HAP-1 (cell line): Measurements from ENCODE around the gene PDE6A.

Source experiments
- DNase-seq, 2 experiments: peaks; one replicate each; pipeline ENCODE4 v3.0.0-alpha.2; 2016 to 2020; ENCODE audit warnings: low spot score in 2 of 2
- H3K27me3 ChIP-seq: fragments of 250-450 bp; sonication (Bioruptor Pico); 2 replicates; pipeline ENCODE4 v1.5.1; 2020; ENCODE audit warnings: low read depth, mild to moderate bottlenecking, moderate library complexity
- H3K36me3 ChIP-seq: fragments of 250-450 bp; sonication (Bioruptor Pico); replicated peaks from 2 replicates; pipeline ENCODE4 v1.5.1; 2020; ENCODE audit warnings: mild to moderate bottlenecking
- H3K4me1 ChIP-seq: fragments of 250-450 bp; sonication (Bioruptor Pico); 2 replicates; pipeline ENCODE4 v1.5.1; 2020; ENCODE audit warnings: mild to moderate bottlenecking
- H3K4me3 ChIP-seq: fragments of 250-450 bp; sonication (Bioruptor Pico); 2 replicates; pipeline ENCODE4 v1.5.1; 2020; ENCODE audit warnings: mild to moderate bottlenecking, moderate library complexity
- H3K9me3 ChIP-seq: fragments of 250-450 bp; sonication (Bioruptor Pico); 2 replicates; pipeline ENCODE4 v1.5.1; 2020; ENCODE audit warnings: mild to moderate bottlenecking, moderate library complexity
- in situ Hi-C: fragments of 300-500 bp; cut with MboI; formaldehyde crosslinking; loops from 3 replicates; pipeline ENCODE4 v1.14.3; 2020; ENCODE audit warnings: low sequenced_read_pairs, inconsistent platforms, mixed read lengths

The PDE6A gene

GRCh38 chr5:149904977-149905376, 39.6 kb downstream of the PDE6A start:
- H3K9me3 ChIP-seq = no peaks in the 10 kb centered on the region
- in situ Hi-C loops = no loop called here
- H3K4me1 ChIP-seq = no peaks in the 10 kb centered on the region
- H3K4me3 ChIP-seq = no peak overlapping the region
- H3K27me3 ChIP-seq = peaks cover 6% of the 10 kb centered on the region
- H3K36me3 ChIP-seq = no peaks in the 10 kb centered on the region
- DNase-seq = no peak

- H3K4me1 ChIP-seq = no peaks in the 10 kb centered on the region
- in situ Hi-C loops = no loop called here
- H3K27me3 ChIP-seq = peaks cover 5% of the 10 kb centered on the region
- no peaks in the 10 kb centered on the region for H3K9me3 ChIP-seq
- DNase-seq = no peak
- H3K4me3 ChIP-seq = no peak overlapping the region
- H3K36me3 ChIP-seq = no peaks in the 10 kb centered on the region
These were observed 40.2 kb downstream of the PDE6A start for GRCh38 chr5:149904293-149904886.

GRCh38 chr5:149903404-149903803, 41.2 kb downstream of the PDE6A start:
- no peaks in the 10 kb centered on the region for H3K36me3 ChIP-seq
- no peaks in the 10 kb centered on the region for H3K9me3 ChIP-seq
- no peak for DNase-seq
- H3K4me3 ChIP-seq = no peak overlapping the region
- in situ Hi-C loops = no loop called here
- peaks cover 5% of the 10 kb centered on the region; the same call in 1 of the 2 replicates for H3K27me3 ChIP-seq
- no peaks in the 10 kb centered on the region for H3K4me1 ChIP-seq

- DNase-seq = no peak
- Histone ChIP-seq H3K4me1 (no peaks in the 10 kb centered on the region), H3K27me3 (no peaks in the 10 kb centered on the region), H3K9me3 (no peaks in the 10 kb centered on the region), H3K4me3 (no peak overlapping the region), H3K36me3 (no peaks in the 10 kb centered on the region)
- in situ Hi-C loops = no loop called here
These were observed 42.4 kb downstream of the PDE6A start for GRCh38 chr5:149902177-149902576.

- no peak for DNase-seq
- in situ Hi-C loops = no loop called here
- H3K4me3 ChIP-seq = no peak overlapping the region
These were observed 43.1 kb downstream of the PDE6A start for GRCh38 chr5:149901511-149901910.

GRCh38 chr5:149900390-149900789, 44.2 kb downstream of the PDE6A start:
- DNase-seq = no peak
- no peaks in the 10 kb centered on the region for H3K36me3 ChIP-seq
- H3K4me1 ChIP-seq = no peaks in the 10 kb centered on the region
- no peak overlapping the region for H3K4me3 ChIP-seq
- no peaks in the 10 kb centered on the region for H3K9me3 ChIP-seq
- no peaks in the 10 kb centered on the region for H3K27me3 ChIP-seq
- in situ Hi-C loops = no loop called here

More at GRCh38 chr5:149901511-149901910, 43.1 kb downstream of the PDE6A start:
- Histone ChIP-seq H3K4me1 (no peaks in the 10 kb centered on the region), H3K9me3 (no peaks in the 10 kb centered on the region), H3K27me3 (no peaks in the 10 kb centered on the region), H3K36me3 (no peaks in the 10 kb centered on the region)

DNA sequence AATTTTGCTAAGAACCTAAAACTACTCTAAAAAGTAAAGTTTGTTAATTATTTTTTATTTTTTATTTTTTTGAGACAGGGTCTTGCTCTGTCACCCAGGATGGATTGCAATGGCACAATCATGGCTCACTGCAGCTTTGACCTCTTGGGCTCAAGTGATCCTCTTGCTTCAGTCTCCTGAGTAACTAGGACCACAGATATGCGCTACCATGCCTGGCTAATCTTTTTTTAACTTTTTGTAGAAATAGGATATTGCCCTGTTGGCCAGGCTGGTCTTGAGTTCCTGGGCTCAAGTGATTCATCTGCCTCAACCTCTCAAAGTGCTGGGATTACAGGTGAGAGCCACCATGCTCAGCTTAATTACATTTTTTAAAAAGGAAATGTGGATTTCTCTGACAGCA, 45.8 kb downstream of the PDE6A start:
- Histone ChIP-seq H3K4me1 (no peaks in the 10 kb centered on the region), H3K4me3 (no peak overlapping the region), H3K9me3 (no peaks in the 10 kb centered on the region), H3K27me3 (no peaks in the 10 kb centered on the region), H3K36me3 (no peaks in the 10 kb centered on the region)
- DNase-seq = no peak
- in situ Hi-C loops = no loop called here

DNA sequence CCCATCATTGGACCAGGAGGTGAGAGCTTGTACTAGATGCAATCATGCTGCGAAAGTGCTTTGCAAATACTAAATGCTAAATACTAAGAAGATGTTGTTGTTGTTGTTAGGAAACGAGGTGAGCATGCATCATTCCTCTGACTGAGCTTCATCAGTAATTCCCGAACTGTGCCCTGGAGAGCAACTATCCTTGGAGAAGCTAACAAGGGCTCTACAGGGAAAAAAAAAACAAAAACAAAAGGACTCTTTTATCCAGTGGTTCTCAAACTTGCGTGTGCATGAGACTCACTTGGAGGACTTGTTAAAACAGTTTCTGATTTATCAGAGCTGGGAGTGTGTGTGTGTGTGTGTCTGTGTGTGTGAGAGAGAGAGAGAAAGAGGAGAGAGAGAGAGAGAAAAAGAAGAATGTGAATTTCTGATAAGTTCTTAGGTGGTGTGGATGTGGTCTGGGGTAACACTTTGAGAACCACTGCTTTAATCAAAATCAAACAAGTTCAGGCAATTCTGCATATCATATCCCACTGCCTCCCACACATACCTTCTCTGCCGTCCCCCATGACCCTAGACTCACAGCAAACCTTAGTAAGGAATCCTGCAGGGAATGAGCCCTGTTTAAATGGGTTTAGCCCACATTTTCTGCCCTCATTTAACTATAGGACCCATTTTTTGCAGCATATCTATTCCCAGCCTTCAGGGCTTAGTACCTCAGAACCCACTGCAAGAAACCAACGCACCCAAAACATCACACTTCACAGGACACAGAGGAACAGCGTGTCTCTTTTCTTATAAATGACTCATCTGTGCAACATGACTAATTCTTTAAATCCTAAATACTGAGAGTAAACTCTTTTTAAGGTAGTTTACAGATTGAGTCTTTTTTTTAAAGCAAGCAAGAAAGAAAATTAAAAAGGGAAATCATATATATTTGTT, 48.9 kb downstream of the PDE6A start:
- DNase-seq = no peak

GRCh38 chr5:149894237-149894636, 50.4 kb downstream of the PDE6A start:
- no peak overlapping the region for H3K4me3 ChIP-seq
- H3K27me3 ChIP-seq = no peaks in the 10 kb centered on the region
- H3K36me3 ChIP-seq = no peaks in the 10 kb centered on the region
- in situ Hi-C loops = no loop called here
- H3K4me1 ChIP-seq = no peaks in the 10 kb centered on the region
- H3K9me3 ChIP-seq = no peaks in the 10 kb centered on the region
- DNase-seq = no peak

More for the DNA sequence above, 48.9 kb downstream of the PDE6A start:
- Histone ChIP-seq H3K4me1 (no peaks in the 10 kb centered on the region), H3K36me3 (no peaks in the 10 kb centered on the region), H3K4me3 (no peak overlapping the region), H3K27me3 (no peaks in the 10 kb centered on the region), H3K9me3 (no peaks in the 10 kb centered on the region)
- in situ Hi-C loops = no loop called here

GRCh38 chr5:149893403-149893931, 51.1 kb downstream of the PDE6A start:
- in situ Hi-C loops = no loop called here
- H3K27me3 ChIP-seq = no peaks in the 10 kb centered on the region

GRCh38 chr5:149892594-149892993, 52.0 kb downstream of the PDE6A start:
- Histone ChIP-seq H3K4me3 (no peak overlapping the region), H3K9me3 (no peaks in the 10 kb centered on the region), H3K27me3 (no peaks in the 10 kb centered on the region), H3K36me3 (no peaks in the 10 kb centered on the region), H3K4me1 (peaks cover 2% of the 10 kb centered on the region; the same call in 1 of the 2 replicates)
- no peak for DNase-seq
- in situ Hi-C loops = no loop called here

More at GRCh38 chr5:149893403-149893931, 51.1 kb downstream of the PDE6A start:
- no peak overlapping the region for H3K4me3 ChIP-seq
- no peaks in the 10 kb centered on the region for H3K4me1 ChIP-seq
- DNase-seq = no peak
- H3K9me3 ChIP-seq = no peaks in the 10 kb centered on the region
- no peaks in the 10 kb centered on the region for H3K36me3 ChIP-seq

GRCh38 chr5:149888280-149888679, 56.3 kb downstream of the PDE6A start:
- DNase-seq = no peak
- peaks cover 3% of the 10 kb centered on the region; the same call in 1 of the 2 replicates for H3K4me1 ChIP-seq
- no peak overlapping the region for H3K4me3 ChIP-seq
- H3K36me3 ChIP-seq = no peaks in the 10 kb centered on the region
- in situ Hi-C loops = no loop called here
- H3K27me3 ChIP-seq = no peaks in the 10 kb centered on the region
- no peaks in the 10 kb centered on the region for H3K9me3 ChIP-seq

GRCh38 chr5:149887622-149888183, 56.9 kb downstream of the PDE6A start:
- in situ Hi-C loops = no loop called here
- Histone ChIP-seq H3K27me3 (no peaks in the 10 kb centered on the region), H3K36me3 (no peaks in the 10 kb centered on the region), H3K4me1 (peaks cover 3% of the 10 kb centered on the region; the same call in 1 of the 2 replicates), H3K9me3 (no peaks in the 10 kb centered on the region), H3K4me3 (no peak overlapping the region)
- DNase-seq = peak; percentile 15 to 49
